22Rv1 (cell line): ENCODE measurements around the gene CA7.

ENCODE experiments used
- H3K27ac ChIP-seq: fragments of 450-650 bp; 2 replicates; pipeline ENCODE4 v1.5.1; 2017
- CTCF ChIP-seq: fragments of 450-650 bp; IDR thresholded peaks from 2 replicates; pipeline ENCODE4 v1.5.1; 2017; ENCODE audit warnings: mild to moderate bottlenecking
- ZFX ChIP-seq: fragments of 450-650 bp; IDR thresholded peaks from 2 replicates; pipeline ENCODE4 v1.6.1; 2017; ENCODE audit warnings: antibody characterized with exemption, borderline replicate concordance

The CA7 gene

GRCh38 chr16:66811043-66811442, 33.2 kb upstream of the CA7 start:
- no peak for TF ChIP-seq CTCF
- TF ChIP-seq ZFX: no peak
- H3K27ac ChIP-seq: no peak overlapping the region

GRCh38 chr16:66814734-66815133, 29.5 kb upstream of the CA7 start:
- TF ChIP-seq CTCF (no peak), ZFX (no peak)
- no peak overlapping the region for H3K27ac ChIP-seq

GRCh38 chr16:66824006-66824405, 20.2 kb upstream of the CA7 start:
- H3K27ac ChIP-seq: no peak overlapping the region

GRCh38 chr16:66830422-66831404, 13.5 kb upstream of the CA7 start, which contains the start of gene NAE1:
Gene NAE1, minus strand, starts transcription at chr16:66830976. Its CDS starts 77 bp downstream, at chr16:66830899.
- peak within 1 kb of the TSS; percentile 78 for H3K27ac ChIP-seq
- TF ChIP-seq CTCF (peak; percentile 99), ZFX (peak; percentile 95)

More at GRCh38 chr16:66824006-66824405, 20.2 kb upstream of the CA7 start:
- TF ChIP-seq ZFX: no peak
- TF ChIP-seq CTCF: no peak

GRCh38 chr16:66832190-66832589, 12.0 kb upstream of the CA7 start:
- no peak for TF ChIP-seq CTCF
- TF ChIP-seq ZFX: no peak
- H3K27ac ChIP-seq: no peak overlapping the region

GRCh38 chr16:66832661-66833305, 11.4 kb upstream of the CA7 start:
- no peak for TF ChIP-seq ZFX
- no peak for TF ChIP-seq CTCF
- H3K27ac ChIP-seq: no peak overlapping the region

GRCh38 chr16:66834746-66835145, 9.5 kb upstream of the CA7 start:
- TF ChIP-seq CTCF: no peak
- TF ChIP-seq ZFX: no peak
- H3K27ac ChIP-seq: no peak overlapping the region
